DMS153 (cell line): ENCODE data around the gene MECP2.
A peak's percentile ranks its signal among the peaks of the same experiment; 100 is the strongest.

Experiments used
- DNase-seq: peaks from one replicate; lab custom pipeline; 2025; lab: John Stamatoyannopoulos, UW

Gene MECP2

GRCh38 chrX:154061801-154062200 is 35.7 kb downstream of the MECP2 start:
- no peak for DNase-seq

- DNase-seq = no peak
Observed at GRCh38 chrX:154059729-154060245, 37.7 kb downstream of the MECP2 start.

- DNase-seq = no peak
Observed at GRCh38 chrX:154059231-154059630, 38.3 kb downstream of the MECP2 start.

GRCh38 chrX:154058214-154058997 is 39.1 kb downstream of the MECP2 start:
- DNase-seq = no peak

GRCh38 chrX:154057791-154058190 is 39.7 kb downstream of the MECP2 start:
- DNase-seq = no peak

- peak; percentile 12 for DNase-seq
Observed at GRCh38 chrX:154056770-154057241, 40.7 kb downstream of the MECP2 start.

GRCh38 chrX:154051201-154051810 is 46.2 kb downstream of the MECP2 start:
- DNase-seq = peak; percentile 1

GRCh38 chrX:154050113-154050495 is 47.4 kb downstream of the MECP2 start:
- no peak for DNase-seq

GRCh38 chrX:154049209-154050112 is 48.1 kb downstream of the MECP2 start:
- no peak for DNase-seq

GRCh38 chrX:154048398-154048797 is 49.1 kb downstream of the MECP2 start:
- DNase-seq = no peak

GRCh38 chrX:154046940-154047610 is 50.4 kb downstream of the MECP2 start:
- no peak for DNase-seq

GRCh38 chrX:154046031-154046781 is 51.3 kb downstream of the MECP2 start:
- DNase-seq = no peak

GRCh38 chrX:154044091-154044490 is 53.4 kb downstream of the MECP2 start:
- no peak for DNase-seq

- no peak for DNase-seq
Observed at GRCh38 chrX:154043003-154043763, 54.3 kb downstream of the MECP2 start.

- no peak for DNase-seq
Observed at GRCh38 chrX:154040863-154041262, 56.7 kb downstream of the MECP2 start.

- DNase-seq = no peak
Observed at GRCh38 chrX:154040307-154040756, 57.2 kb downstream of the MECP2 start.

- DNase-seq = no peak
Observed at GRCh38 chrX:154039577-154039976, 57.9 kb downstream of the MECP2 start.

- DNase-seq = no peak
Observed at GRCh38 chrX:154038656-154039055, 58.9 kb downstream of the MECP2 start.

- DNase-seq = no peak
Observed at GRCh38 chrX:154037754-154038153, 59.8 kb downstream of the MECP2 start.

GRCh38 chrX:154036513-154036912 is 61.0 kb downstream of the MECP2 start:
- DNase-seq = no peak
